ENCODE measurements around the gene TGM4.

Gene TGM4

GRCh38 chr3:44870375-44871061 lies 3.9 kb upstream of the TGM4 start:
- peaks cover 7% of the 10 kb centered on the region for H3K9me3 Mint-ChIP-seq
- TF ChIP-seq CTCF (IDR thresholded peaks at IDR 0.05), result no peak
- H3K27ac Mint-ChIP-seq, result no peak overlapping the region
- no peaks in the 10 kb centered on the region for H3K4me1 Mint-ChIP-seq
- peaks cover 3% of the 10 kb centered on the region for H3K27me3 Mint-ChIP-seq (ENCODE audit: low read depth, poor library complexity)
- H3K4me3 Mint-ChIP-seq, result no peak overlapping the region
- peaks cover 28% of the 10 kb centered on the region for H3K36me3 Mint-ChIP-seq (ENCODE audit: low read depth)
- no peak for DNase-seq

- peaks cover 7% of the 10 kb centered on the region for H3K27me3 Mint-ChIP-seq (ENCODE audit: low read depth, poor library complexity)
- no peaks in the 10 kb centered on the region for H3K9me3 Mint-ChIP-seq
- TF ChIP-seq CTCF (IDR thresholded peaks at IDR 0.05), result no peak
- H3K27ac Mint-ChIP-seq, result no peak overlapping the region
- H3K4me1 Mint-ChIP-seq, result no peaks in the 10 kb centered on the region
- H3K4me3 Mint-ChIP-seq, result no peak overlapping the region
- no peak for DNase-seq
- no peaks in the 10 kb centered on the region for H3K36me3 Mint-ChIP-seq (ENCODE audit: low read depth)
Measured at GRCh38 chr3:44875596-44875995, 1.2 kb downstream of the TGM4 start.

GRCh38 chr3:44877333-44877732 lies 2.9 kb downstream of the TGM4 start:
- Mint-ChIP-seq H3K27ac (no peak overlapping the region), H3K9me3 (no peaks in the 10 kb centered on the region), H3K4me1 (no peaks in the 10 kb centered on the region), H3K36me3 (ENCODE audit: low read depth) (no peaks in the 10 kb centered on the region), H3K4me3 (no peak overlapping the region), H3K27me3 (ENCODE audit: low read depth, poor library complexity) (peaks cover 7% of the 10 kb centered on the region)
- no peak for DNase-seq
- TF ChIP-seq CTCF (IDR thresholded peaks at IDR 0.05), result no peak

GRCh38 chr3:44880284-44880683 lies 5.9 kb downstream of the TGM4 start:
- H3K36me3 Mint-ChIP-seq (ENCODE audit: low read depth), result no peaks in the 10 kb centered on the region
- H3K4me3 Mint-ChIP-seq, result no peak overlapping the region
- no peak overlapping the region for H3K27ac Mint-ChIP-seq
- no peak for TF ChIP-seq CTCF (IDR thresholded peaks at IDR 0.05)
- H3K27me3 Mint-ChIP-seq (ENCODE audit: low read depth, poor library complexity), result peaks cover 6% of the 10 kb centered on the region
- no peak for DNase-seq
- no peaks in the 10 kb centered on the region for H3K9me3 Mint-ChIP-seq
- no peaks in the 10 kb centered on the region for H3K4me1 Mint-ChIP-seq

- no peak overlapping the region for H3K4me3 Mint-ChIP-seq
- no peaks in the 10 kb centered on the region for H3K9me3 Mint-ChIP-seq
- H3K27me3 Mint-ChIP-seq (ENCODE audit: low read depth, poor library complexity), result peaks cover 7% of the 10 kb centered on the region
- DNase-seq, result no peak
- H3K27ac Mint-ChIP-seq, result no peak overlapping the region
- TF ChIP-seq CTCF (IDR thresholded peaks at IDR 0.05), result no peak
- H3K4me1 Mint-ChIP-seq, result no peaks in the 10 kb centered on the region
- H3K36me3 Mint-ChIP-seq (ENCODE audit: low read depth), result no peaks in the 10 kb centered on the region
Measured at GRCh38 chr3:44883213-44883955, 9.0 kb downstream of the TGM4 start.

All from nephron progenitor cell (in vitro differentiated cells).